WTC11 (cell line): ENCODE results near the gene PLXNA2. TPM values are rescaled to one million over a fixed set of nuclear protein-coding genes. Genes with fewer than 3 reads are reported as not detected.
A peak's percentile ranks its signal among the peaks of the same experiment; 100 is the strongest.

Experiments
- ATAC-seq: fragments of 200-7000 bp; cut with Tn5 transposase; 2 replicates; pipeline ENCODE4 v1.10.0; 2021; ENCODE audit warnings: mild to moderate bottlenecking, moderate library complexity
- CTCF ChIA-PET: fragments of 300-600 bp; sonication (Branson Sonifier 250); formaldehyde crosslinking; loops from one replicate; lab custom pipeline; 2021; ENCODE audit warnings: antibody characterized with exemption; lab: Charles Lee
- POLR2A ChIA-PET: fragments of 350-600 bp; sonication (Branson Sonifier 250); formaldehyde crosslinking; loops from one replicate; lab custom pipeline; 2021; ENCODE audit warnings: antibody characterized with exemption; lab: Charles Lee
- DNase-seq: peaks from one replicate; pipeline ENCODE4 v3.0.0; 2021; ENCODE audit warnings: low spot score
- H3K27ac Mint-ChIP-seq: 2 replicates; pipeline ENCODE4 v1.8.0; 2021; ENCODE audit warnings: mixed read lengths
- H3K27me3 Mint-ChIP-seq: 2 replicates; pipeline ENCODE4 v1.8.0; 2021; ENCODE audit warnings: low read depth, mild to moderate bottlenecking, moderate library complexity, mixed read lengths
- H3K36me3 Mint-ChIP-seq: 2 replicates; pipeline ENCODE4 v1.8.0; 2021; ENCODE audit warnings: mixed read lengths
- H3K4me1 Mint-ChIP-seq: 2 replicates; pipeline ENCODE4 v1.8.0; 2022; ENCODE audit warnings: mixed read lengths
- H3K4me3 Mint-ChIP-seq: 2 replicates; pipeline ENCODE4 v1.8.0; 2021; ENCODE audit warnings: mild to moderate bottlenecking, moderate library complexity, mixed read lengths
- H3K9me3 Mint-ChIP-seq: 2 replicates; pipeline ENCODE4 v1.8.0; 2021; ENCODE audit warnings: mixed read lengths
- ARID4B ChIP-seq: sonication (generic); formaldehyde crosslinking; IDR thresholded peaks from 2 replicates; pipeline ENCODE4 v1.8.0; 2023; ENCODE audit warnings: missing genetic modification reagents, mild to moderate bottlenecking, borderline replicate concordance
- EMX1 ChIP-seq: fragments of 250-450 bp; sonication (Bioruptor Pico); IDR thresholded peaks from 2 replicates; pipeline ENCODE4 v1.8.0; 2021; ENCODE audit warnings: mild to moderate bottlenecking
- ERG ChIP-seq: fragments of 250-450 bp; sonication (Bioruptor Pico); IDR thresholded peaks from 2 replicates; pipeline ENCODE4 v1.8.0; 2021; ENCODE audit warnings: mild to moderate bottlenecking
- IRF2 ChIP-seq: sonication (generic); formaldehyde crosslinking; IDR thresholded peaks from 2 replicates; pipeline ENCODE4 v1.8.0; 2022; ENCODE audit warnings: low read depth, missing genetic modification reagents, borderline replicate concordance
- MYBL2 ChIP-seq: sonication (generic); formaldehyde crosslinking; IDR thresholded peaks from 2 replicates; pipeline ENCODE4 v1.8.1; 2023; ENCODE audit warnings: mild to moderate bottlenecking, moderate library complexity, missing genetic modification reagents
- NFE2L1 ChIP-seq: sonication (generic); formaldehyde crosslinking; IDR thresholded peaks from 2 replicates; pipeline ENCODE4 v1.8.1; 2023; ENCODE audit warnings: missing genetic modification reagents
- SMAD3 ChIP-seq: sonication (generic); formaldehyde crosslinking; IDR thresholded peaks from 2 replicates; pipeline ENCODE4 v1.8.0; 2022; ENCODE audit warnings: missing genetic modification reagents, mild to moderate bottlenecking, borderline replicate concordance
- SP1 ChIP-seq: sonication (generic); formaldehyde crosslinking; conservative IDR thresholded peaks from 2 replicates; pipeline ENCODE4 v1.8.1; 2022; ENCODE audit warnings: missing genetic modification reagents
- USF1 ChIP-seq: sonication (generic); formaldehyde crosslinking; IDR thresholded peaks from 2 replicates; pipeline ENCODE4 v1.8.0; 2022; ENCODE audit warnings: mild to moderate bottlenecking, missing genetic modification reagents
- USF2 ChIP-seq: sonication (generic); formaldehyde crosslinking; IDR thresholded peaks from 2 replicates; pipeline ENCODE4 v1.8.1; 2023; ENCODE audit warnings: mild to moderate bottlenecking, missing genetic modification reagents, moderate library complexity
- ZNF317 ChIP-seq: sonication (generic); formaldehyde crosslinking; IDR thresholded peaks from 2 replicates; pipeline ENCODE4 v1.8.1; 2023; ENCODE audit warnings: low read depth, mild to moderate bottlenecking, moderate library complexity, missing genetic modification reagents, borderline replicate concordance
- ZNF396 ChIP-seq: fragments of 250-450 bp; sonication (Bioruptor Pico); IDR thresholded peaks from 2 replicates; pipeline ENCODE4 v1.8.0; 2021; ENCODE audit warnings: mild to moderate bottlenecking, moderate library complexity, borderline replicate concordance
- ZSCAN18 ChIP-seq: fragments of 250-450 bp; sonication (Bioruptor Pico); IDR thresholded peaks from 2 replicates; pipeline ENCODE4 v2.1.2; 2022; ENCODE audit warnings: mild to moderate bottlenecking, moderate library complexity
- total RNA-seq: library from RNA; stranded (reverse); gene quantifications from 3 replicates; pipeline ENCODE4 v1.2.3, GENCODE V29; 2021
- TF ChIP-seq, protein P1 (sequence below): fragments of 250-450 bp; sonication (Bioruptor Pico); IDR thresholded peaks from 2 replicates; pipeline ENCODE4 v1.9.0; 2021; ENCODE audit warnings: mild to moderate bottlenecking
- TF ChIP-seq, protein P2 (sequence below): sonication (generic); formaldehyde crosslinking; conservative IDR thresholded peaks from 2 replicates; pipeline ENCODE4 v1.8.1; 2022; ENCODE audit warnings: mild to moderate bottlenecking, missing genetic modification reagents
- TF ChIP-seq, protein P3 (sequence below): fragments of 200-600 bp; IDR thresholded peaks from 2 replicates; pipeline ENCODE4 v1.8.0; 2022; ENCODE audit warnings: antibody characterized with exemption
- TF ChIP-seq, protein P4 (sequence below): sonication (generic); formaldehyde crosslinking; IDR thresholded peaks from 2 replicates; pipeline ENCODE4 v1.8.0; 2022; ENCODE audit warnings: mild to moderate bottlenecking, missing genetic modification reagents

PLXNA2 gene
- total RNA-seq, 1 experiment from 2014 or later = 4.2 TPM

GRCh38 chr1:207996636-207997035 is 247.5 kb downstream of the PLXNA2 start (continued):
- TF ChIP-seq ARID4B (CRISPR knock-in tag) = no peak

DNA sequence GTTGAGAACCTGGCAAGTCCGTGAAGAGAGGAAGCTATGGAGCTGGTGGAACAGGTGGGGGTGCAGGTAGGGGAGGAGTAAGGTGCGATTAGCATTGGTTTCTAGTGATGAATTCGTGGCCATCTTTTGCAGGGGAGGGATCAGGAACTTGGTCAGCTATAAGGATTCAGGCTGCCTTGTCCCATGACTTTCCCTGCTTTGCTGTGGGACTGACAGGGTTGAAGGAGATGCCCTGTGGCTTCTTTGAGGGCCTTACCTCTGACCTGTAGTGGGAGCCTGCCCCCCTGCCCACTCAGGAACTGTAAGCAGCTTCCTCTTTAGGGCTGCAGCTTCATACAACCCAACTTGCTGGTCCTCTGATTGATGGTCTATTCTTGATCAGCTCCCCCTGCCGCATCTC is 248.6 kb downstream of the PLXNA2 start:
- H3K27ac Mint-ChIP-seq = no peak overlapping the region
- H3K9me3 Mint-ChIP-seq = peaks cover 9% of the 10 kb centered on the region
- ChIA-PET CTCF (interaction anchor here (0.7 to 2.1 kb wide), 3 partner anchors 26 to 249 kb away, joined by 3 to 5 read pairs (median 5); no protein-coding TSS in a partner anchor), POLR2A (no interaction called here)
- DNase-seq = no peak
- H3K4me3 Mint-ChIP-seq = no peak overlapping the region
- H3K27me3 Mint-ChIP-seq = peaks cover 7% of the 10 kb centered on the region
- H3K4me1 Mint-ChIP-seq = peaks cover 25% of the 10 kb centered on the region
- peaks cover 3% of the 10 kb centered on the region; the same call in 1 of the 2 replicates for H3K36me3 Mint-ChIP-seq
- ATAC-seq = no peak
- TF ChIP-seq NFE2L1 (CRISPR knock-in tag) = no peak
- TF ChIP-seq, protein P1, sequence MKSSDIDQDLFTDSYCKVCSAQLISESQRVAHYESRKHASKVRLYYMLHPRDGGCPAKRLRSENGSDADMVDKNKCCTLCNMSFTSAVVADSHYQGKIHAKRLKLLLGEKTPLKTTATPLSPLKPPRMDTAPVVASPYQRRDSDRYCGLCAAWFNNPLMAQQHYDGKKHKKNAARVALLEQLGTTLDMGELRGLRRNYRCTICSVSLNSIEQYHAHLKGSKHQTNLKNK = no peak
- TF ChIP-seq, protein P2, sequence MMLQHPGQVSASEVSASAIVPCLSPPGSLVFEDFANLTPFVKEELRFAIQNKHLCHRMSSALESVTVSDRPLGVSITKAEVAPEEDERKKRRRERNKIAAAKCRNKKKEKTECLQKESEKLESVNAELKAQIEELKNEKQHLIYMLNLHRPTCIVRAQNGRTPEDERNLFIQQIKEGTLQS (CRISPR knock-in tag) = no peak
- no peak for TF ChIP-seq ZSCAN18 (CRISPR knock-in tag)
- TF ChIP-seq, protein P3, sequence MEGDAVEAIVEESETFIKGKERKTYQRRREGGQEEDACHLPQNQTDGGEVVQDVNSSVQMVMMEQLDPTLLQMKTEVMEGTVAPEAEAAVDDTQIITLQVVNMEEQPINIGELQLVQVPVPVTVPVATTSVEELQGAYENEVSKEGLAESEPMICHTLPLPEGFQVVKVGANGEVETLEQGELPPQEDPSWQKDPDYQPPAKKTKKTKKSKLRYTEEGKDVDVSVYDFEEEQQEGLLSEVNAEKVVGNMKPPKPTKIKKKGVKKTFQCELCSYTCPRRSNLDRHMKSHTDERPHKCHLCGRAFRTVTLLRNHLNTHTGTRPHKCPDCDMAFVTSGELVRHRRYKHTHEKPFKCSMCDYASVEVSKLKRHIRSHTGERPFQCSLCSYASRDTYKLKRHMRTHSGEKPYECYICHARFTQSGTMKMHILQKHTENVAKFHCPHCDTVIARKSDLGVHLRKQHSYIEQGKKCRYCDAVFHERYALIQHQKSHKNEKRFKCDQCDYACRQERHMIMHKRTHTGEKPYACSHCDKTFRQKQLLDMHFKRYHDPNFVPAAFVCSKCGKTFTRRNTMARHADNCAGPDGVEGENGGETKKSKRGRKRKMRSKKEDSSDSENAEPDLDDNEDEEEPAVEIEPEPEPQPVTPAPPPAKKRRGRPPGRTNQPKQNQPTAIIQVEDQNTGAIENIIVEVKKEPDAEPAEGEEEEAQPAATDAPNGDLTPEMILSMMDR = no peak
- no peak for TF ChIP-seq SP1 (CRISPR knock-in tag)
- TF ChIP-seq, protein P4, sequence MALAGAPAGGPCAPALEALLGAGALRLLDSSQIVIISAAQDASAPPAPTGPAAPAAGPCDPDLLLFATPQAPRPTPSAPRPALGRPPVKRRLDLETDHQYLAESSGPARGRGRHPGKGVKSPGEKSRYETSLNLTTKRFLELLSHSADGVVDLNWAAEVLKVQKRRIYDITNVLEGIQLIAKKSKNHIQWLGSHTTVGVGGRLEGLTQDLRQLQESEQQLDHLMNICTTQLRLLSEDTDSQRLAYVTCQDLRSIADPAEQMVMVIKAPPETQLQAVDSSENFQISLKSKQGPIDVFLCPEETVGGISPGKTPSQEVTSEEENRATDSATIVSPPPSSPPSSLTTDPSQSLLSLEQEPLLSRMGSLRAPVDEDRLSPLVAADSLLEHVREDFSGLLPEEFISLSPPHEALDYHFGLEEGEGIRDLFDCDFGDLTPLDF (CRISPR knock-in tag) = no peak
- no peak for TF ChIP-seq ZNF317 (CRISPR knock-in tag)

DNA sequence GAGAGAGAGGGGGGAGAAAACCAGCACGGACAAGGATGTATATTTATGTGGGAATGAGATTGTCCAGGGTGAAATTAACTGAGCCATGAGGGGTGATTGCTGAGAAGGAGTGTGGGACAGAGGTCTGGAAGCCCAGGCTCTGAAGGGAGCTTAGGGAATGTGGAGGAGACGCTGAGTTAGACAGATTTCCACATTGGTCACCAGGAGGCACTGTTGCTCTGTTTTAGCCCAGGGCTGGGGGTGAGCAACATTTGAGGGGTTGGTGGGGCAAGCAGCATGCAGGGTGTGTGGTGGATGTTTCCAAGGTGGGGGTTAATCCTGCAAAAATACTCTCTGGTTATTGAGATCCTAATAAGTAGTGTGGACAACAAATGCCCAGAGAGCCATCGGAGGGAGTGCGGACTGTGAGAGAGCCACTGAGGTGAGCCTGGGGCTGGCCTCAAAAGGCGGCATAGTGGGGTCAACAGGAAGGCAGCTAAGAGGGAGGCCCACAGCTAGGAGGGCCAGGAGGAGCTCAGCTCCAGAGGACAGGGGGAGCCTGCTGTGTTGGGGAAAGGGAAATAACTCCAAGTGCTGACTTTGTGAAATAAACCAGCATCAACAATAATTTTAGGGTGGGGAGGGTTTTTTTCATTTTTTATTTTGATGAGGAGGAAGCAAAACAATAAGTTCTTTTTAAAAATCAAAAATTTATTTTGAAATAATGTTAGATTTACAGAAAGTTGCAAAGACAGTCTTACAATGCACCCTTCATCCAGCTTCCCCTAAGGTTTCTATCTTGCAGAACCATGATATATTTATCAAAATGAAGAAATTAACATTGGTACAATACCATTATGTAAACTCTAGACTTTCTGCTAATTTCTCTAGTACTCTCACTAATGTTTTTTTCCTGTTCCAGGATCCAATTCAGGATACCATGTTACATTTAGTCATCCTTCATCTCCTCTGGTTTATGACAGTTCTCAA is 250.4 kb downstream of the PLXNA2 start:
- Mint-ChIP-seq H3K36me3 (no peaks in the 10 kb centered on the region), H3K9me3 (peaks cover 10% of the 10 kb centered on the region), H3K27ac (no peak overlapping the region), H3K4me1 (peaks cover 21% of the 10 kb centered on the region), H3K27me3 (peaks cover 7% of the 10 kb centered on the region), H3K4me3 (no peak overlapping the region)
- POLR2A ChIA-PET = no interaction called here
- CTCF ChIA-PET = interaction anchor here (0.5 to 2.0 kb wide), 58 partner anchors 8 to 1214 kb away, joined by 3 to 30 read pairs (median 4); partner anchors contain the start of genes CD34 and PLXNA2
- ATAC-seq (peak; percentile 88), DNase-seq (peak; percentile 58)
- TF ChIP-seq EMX1 (CRISPR knock-in tag) = no peak
- TF ChIP-seq MYBL2 (CRISPR knock-in tag) = no peak
- TF ChIP-seq SMAD3 = no peak
- no peak for TF ChIP-seq ERG (CRISPR knock-in tag)
- TF ChIP-seq IRF2 (CRISPR knock-in tag) = no peak
- TF ChIP-seq ZNF396 = no peak
- no peak for TF ChIP-seq USF1 (CRISPR knock-in tag)
- no peak for TF ChIP-seq USF2 (CRISPR knock-in tag)
